Activated CD4-positive, CD25-positive, alpha-beta regulatory T cell treated with anti-CD3 and anti-CD28 coated beads, Interleukin-2, amount 50 U/mL, for 24 hours (primary cell): Measurements from ENCODE around the gene ELMOD3.
"Not testable (repeated sequence)": the region's sequence is repeated elsewhere in the genome, so short reads cannot be mapped to it uniquely, and the experiment has no call there.

Experiments used
- ATAC-seq, 2 donors: fragments of 150-1000 bp; cut with Tn5 transposase; one replicate each; pipeline ENCODE4 v1.10.0; 2021; ENCODE audit warnings: mild to moderate bottlenecking in 1 of 2, moderate library complexity in 1 of 2

ELMOD3 gene

DNA sequence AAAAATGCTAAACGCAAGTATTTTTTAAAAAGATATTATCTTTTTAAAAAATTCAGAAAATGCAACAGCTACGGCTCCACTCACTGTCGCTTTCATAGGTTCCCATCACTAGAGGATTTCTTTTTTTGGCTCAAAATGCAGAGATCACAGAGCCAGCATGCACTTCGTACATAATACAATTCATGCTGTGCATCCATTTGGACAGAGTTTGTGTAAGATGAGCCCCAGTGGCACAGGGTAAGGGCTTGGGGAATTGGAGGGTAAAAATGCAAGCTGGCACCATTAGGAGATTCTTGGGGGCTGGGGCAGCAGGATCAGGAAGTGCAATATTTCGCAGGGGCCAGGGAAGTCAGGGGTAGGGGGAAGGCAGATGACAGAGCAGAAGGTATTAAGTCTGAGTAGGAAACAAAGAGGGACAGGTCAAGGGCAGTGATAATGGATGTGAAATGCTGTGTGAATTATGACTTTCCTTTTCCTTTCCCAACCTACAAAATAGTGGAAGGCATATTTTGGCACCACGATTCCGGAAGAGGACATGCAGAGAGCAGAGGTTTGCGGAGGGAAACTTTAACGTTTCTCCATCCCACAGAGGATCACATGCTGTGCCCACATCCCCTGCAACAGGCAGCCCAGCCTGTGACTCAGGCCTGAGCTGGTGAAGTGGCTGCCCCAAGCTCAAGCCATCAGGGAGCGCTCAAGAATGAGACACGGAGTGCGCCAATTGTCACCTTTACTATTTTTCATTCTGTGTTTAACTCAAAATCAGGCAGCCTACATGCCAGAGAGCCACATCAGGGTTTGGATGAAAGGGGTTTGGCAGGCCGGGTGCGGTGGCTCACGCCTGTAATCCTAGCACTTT, 50.9 kb downstream of the ELMOD3 start:
- peak; percentile 75 to 92 for ATAC-seq

DNA sequence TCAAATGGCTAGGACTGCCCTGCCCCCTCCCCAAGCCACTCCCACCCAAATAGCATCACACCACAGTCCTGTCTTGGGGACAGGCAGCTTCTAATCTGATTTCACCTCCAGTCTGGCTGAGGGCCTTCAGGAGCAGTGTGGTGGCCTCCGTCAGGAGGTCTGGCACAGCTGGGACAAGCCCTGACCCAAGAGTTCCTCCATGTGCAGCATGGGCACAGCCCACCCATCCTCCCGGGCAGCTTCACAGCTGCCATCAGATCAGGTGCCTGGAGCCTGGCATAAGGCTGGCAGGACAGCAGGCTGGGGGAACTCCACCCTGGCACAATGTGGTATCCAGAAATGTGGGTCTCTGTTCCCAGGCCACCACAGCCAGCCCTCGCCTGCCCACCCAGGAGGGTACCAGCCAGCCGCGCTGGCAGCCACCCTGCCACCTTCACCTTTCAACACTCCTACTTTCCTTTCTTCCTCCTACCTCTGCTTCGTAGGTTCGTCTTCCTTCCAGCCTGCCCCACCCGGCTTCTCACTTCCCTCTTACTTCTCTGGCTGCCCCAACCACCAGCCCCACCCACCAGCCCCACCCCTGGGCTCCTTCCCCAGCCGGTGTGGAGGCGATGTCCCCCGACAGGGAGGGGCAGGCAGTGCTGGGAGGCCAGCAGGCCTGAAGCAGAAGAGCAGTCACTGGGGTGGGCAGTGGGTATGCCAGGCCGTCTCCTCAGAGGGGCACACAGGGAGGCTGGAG, 55.4 kb downstream of the ELMOD3 start, which contains the start of gene CAPG:
Gene CAPG, minus strand, starts transcription at position 522 of the 739 bp plus-strand sequence. CDS start 8,221 bp downstream, outside the sequence.
- ATAC-seq = peak in 1 of 2 donors; percentile 32

DNA sequence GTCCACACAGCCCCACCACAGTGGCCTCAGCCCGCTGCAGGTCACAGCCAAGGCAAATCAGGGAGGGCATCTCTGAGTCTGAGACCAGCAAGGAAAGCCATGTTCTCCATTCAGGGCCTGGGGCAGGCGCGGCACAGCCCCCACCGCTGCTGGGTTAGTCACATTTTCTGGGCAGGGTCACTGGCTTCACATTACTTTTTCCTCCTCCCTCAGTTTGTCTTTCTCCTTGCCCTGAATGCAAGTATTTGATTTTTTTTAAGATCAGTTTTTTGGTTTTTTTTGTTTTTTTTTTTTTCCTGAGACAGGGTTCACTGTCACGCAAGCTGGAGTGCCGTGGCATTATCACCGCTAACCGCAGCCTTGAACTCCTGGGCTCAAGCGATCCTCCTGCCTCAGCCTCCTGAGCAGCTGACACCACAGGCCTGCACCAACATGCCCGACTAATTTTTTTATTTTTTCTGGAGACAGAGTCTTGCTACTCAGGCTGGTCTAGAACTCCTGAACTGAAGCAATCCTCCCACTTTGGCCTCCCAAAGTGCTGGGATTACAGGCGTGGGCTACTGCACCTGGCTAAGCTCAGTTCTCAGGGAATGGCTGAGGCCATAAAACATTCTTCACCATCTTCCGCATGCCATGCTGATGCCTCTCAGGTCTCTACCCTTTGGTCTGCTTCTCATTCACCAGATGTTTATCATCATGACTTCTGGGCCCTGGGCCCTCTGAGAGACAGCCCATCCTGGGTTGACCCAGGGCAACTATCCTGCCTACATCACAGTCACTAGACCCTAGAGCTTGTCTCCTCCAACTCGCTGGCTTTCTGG, 56.2 kb downstream of the ELMOD3 start:
- no peak for ATAC-seq

- ATAC-seq = no peak
These were observed 56.8 kb downstream of the ELMOD3 start for GRCh38 chr2:85411405-85411748.

- peak in 1 of 2 donors; percentile 22 for ATAC-seq
These were observed 59.2 kb downstream of the ELMOD3 start for GRCh38 chr2:85413592-85414420.

- ATAC-seq = not testable (repeated sequence)
These were observed 59.8 kb downstream of the ELMOD3 start for GRCh38 chr2:85414421-85414759.

DNA sequence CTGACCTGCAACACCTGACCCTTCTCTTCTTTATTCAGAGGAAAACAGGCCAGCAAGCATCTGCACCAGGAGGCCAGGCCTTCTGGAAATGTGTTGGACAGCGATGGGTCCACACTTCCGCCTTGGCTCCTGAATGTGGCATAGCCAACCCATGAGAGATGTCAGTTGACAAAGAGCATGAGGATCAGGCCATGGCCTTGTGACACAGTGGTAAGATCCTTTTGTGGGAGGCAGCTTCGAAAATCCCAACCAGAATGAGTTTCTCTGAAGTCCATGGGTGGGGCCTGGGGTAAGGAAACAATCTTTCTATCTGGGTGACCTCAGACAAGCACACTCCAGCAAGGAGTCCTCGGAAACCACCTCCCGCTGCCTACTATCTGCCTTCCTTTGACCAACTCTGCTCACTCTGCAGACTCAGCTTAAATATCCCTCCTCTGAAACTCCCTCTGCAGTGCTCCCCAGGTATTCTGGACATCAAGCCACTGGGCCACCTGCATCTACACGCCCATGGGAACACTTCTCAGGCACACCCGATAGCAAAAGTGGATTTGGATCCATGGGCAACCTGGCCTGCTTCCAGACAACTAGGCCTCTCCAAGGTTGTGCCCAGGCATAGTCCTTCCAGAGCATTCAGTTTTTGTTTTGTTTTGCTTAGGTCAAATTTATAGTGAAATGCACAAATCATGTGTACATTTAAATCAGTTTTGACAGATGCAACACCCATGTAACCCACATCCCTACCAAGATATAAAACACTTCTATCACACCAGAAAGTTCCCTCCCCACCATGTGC, 60.4 kb downstream of the ELMOD3 start:
- ATAC-seq = no peak

GRCh38 chr2:85415980-85416650, 61.5 kb downstream of the ELMOD3 start:
- no peak for ATAC-seq

DNA sequence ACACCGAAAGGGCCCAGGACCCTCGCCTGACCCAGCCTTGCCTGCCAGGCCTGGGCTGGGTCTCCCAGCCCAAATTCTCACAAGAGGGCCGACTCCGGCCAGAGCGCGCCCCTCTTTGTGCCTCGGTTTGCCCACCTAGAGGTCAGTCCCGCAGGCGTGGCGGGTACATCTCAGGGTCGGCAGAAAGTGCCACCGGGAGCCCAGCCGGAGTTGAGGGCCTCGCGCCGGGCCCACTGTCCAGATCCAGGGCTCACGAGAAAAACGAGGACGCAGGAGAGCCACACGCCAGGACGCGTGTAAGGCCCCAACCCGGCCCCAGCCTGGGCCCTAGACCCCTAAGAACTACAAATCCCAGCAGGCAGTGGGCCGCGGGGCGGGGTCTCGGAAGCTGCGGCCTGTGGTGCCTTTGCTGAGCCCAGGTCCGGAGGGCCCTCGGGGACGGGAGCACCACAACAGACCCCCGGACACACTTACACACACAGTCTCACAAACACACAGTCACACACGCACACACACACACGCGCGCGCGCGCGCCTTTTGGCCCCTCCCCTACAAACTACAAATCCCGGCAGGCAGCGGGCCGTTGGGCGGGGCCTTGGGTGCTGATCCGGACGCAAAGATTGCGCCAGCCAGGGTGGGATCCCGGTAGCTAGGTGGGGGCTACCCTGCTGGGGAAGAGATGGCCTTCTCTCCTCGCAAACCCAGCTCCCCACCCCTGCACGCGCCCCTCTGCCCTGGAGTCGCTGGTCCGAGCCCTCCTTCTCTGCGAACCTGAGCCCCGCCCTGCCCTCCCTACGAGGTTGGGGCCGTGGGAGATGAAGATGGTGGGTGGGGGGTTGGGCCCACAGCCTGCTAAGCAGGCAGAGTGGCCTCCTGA, 63.8 kb downstream of the ELMOD3 start, which contains the start of gene SH2D6:
Gene SH2D6, plus strand, starts transcription at position 583 of the 877 bp plus-strand sequence. CDS start 10,752 bp downstream, outside the sequence.
- ATAC-seq = peak; percentile 90 to 91

GRCh38 chr2:85419009-85419675, 64.6 kb downstream of the ELMOD3 start:
- no peak for ATAC-seq

GRCh38 chr2:85420536-85421259, 66.1 kb downstream of the ELMOD3 start:
- peak; percentile 66 to 73 for ATAC-seq

GRCh38 chr2:85421260-85422071, 66.9 kb downstream of the ELMOD3 start:
- ATAC-seq = no peak

GRCh38 chr2:85422072-85422457, 67.5 kb downstream of the ELMOD3 start:
- no peak for ATAC-seq

DNA sequence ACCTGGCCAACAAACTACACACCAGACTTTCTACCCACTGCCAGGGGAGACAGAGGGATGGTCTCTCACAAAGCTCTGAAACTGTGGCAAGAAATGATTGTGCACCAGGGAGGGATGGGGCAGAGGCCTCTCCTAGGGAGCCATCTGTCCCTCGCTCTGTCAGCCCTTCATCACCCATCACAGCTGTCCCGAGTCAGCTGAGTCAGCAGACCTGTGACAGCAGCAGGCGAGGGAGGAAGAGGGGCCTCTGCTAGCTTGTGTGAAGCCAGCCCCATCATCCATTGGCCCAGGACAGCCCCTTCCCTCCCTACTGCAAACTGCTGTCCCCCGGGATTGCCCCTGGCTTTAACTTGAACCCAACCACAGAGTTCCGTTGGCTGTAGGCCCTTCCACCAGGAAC, 69.0 kb downstream of the ELMOD3 start:
- no peak for ATAC-seq

DNA sequence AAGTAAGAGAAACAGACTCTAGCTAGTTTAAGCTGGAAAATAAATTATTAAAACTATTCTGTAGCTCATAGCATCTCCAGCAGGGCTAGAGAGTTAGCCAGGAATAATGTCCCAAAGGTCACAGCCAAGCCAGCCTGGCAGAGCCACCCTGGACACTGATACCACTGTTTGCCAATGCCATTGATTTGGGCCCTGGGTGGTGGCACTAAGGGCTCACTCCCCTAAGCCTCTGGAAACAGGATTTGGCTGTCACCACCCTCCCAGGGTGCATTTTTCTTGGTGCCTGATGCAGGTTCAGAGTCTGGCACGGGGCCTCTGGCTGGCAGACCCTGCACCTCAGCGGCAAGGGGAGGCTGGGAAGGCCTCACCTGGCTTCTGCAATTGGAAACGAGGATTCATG, 71.0 kb downstream of the ELMOD3 start:
- no peak for ATAC-seq

- ATAC-seq = no peak
These were observed 72.8 kb downstream of the ELMOD3 start for GRCh38 chr2:85427300-85427835.

GRCh38 chr2:85428343-85428881, 73.8 kb downstream of the ELMOD3 start:
- ATAC-seq = no peak
